Measurements from ENCODE around the gene MYO10.

The MYO10 gene

GRCh38 chr5:16780325-16780724 lies 155.8 kb downstream of the MYO10 start:
- no peak for TF ChIP-seq ZFX (IDR thresholded peaks at IDR 0.05)
- TF ChIP-seq CTCF (conservative IDR thresholded peaks at IDR 0.05) = no peak
- no peak overlapping the region for H3K27ac ChIP-seq

DNA sequence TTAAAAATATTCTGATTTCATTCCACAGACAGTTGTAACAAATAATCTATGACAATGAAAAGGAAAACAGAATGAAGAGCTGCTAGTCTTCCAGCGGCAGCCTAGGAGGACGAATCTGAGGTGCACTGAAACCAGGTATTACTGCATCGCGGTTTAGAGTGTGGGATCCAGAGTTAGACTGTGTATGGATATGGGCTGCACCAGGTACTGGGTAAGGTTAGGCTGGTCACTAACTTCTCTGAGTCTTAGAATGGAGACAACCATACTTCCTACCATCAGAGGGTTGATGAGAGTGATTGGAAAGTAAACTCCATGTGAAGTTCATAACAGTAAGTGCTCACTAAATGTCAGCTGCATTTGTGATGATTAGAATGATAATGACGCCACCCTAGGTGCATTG lies 158.7 kb downstream of the MYO10 start:
- no peak overlapping the region for H3K27ac ChIP-seq

GRCh38 chr5:16776611-16777251 lies 159.4 kb downstream of the MYO10 start:
- no peak overlapping the region for H3K27ac ChIP-seq
- TF ChIP-seq CTCF (conservative IDR thresholded peaks at IDR 0.05) (peak; percentile 94), ZFX (IDR thresholded peaks at IDR 0.05) (no peak)

More for the DNA sequence above, 158.7 kb downstream of the MYO10 start:
- TF ChIP-seq ZFX (IDR thresholded peaks at IDR 0.05) (no peak), CTCF (conservative IDR thresholded peaks at IDR 0.05) (no peak)

DNA sequence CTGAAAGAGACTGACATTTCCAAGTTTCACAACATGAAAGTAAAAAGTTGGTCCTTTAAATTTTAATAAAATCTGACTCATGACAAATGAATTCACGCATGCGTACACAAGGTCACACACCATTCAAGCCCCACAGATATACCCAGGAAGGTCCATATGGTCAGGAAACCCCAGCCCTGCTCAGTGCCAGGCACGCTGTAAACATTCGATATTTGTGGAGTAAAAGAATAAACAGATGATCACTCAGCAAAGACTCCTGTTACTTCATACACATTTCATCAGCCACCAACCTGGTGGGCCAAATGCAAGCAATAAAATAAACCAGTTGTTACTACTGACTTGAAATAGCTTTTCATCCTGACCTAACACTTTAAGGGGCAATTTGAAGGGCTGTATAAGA lies 161.3 kb downstream of the MYO10 start:
- no peak overlapping the region for H3K27ac ChIP-seq
- TF ChIP-seq ZFX (IDR thresholded peaks at IDR 0.05) = no peak
- TF ChIP-seq CTCF (conservative IDR thresholded peaks at IDR 0.05) = no peak

DNA sequence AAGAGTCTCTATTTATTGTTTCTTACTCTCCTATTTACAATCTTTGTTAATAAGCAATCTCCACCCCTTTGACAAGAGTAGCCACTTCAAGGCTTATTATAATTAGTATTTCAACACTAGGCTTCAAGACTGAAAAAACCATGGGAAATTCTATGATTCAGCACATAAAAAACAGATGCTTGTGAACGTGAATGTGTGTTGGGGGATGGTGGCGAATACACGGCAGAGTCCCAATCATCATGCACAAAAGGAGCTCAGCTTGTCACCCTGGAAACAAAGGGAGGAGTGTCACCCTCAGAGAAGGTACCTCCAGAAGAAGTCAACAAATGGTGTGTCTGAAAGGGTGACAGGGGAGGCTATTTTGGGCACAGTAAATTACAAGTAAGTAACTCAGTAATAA lies 162.1 kb downstream of the MYO10 start:
- no peak for TF ChIP-seq ZFX (IDR thresholded peaks at IDR 0.05)
- no peak for TF ChIP-seq CTCF (conservative IDR thresholded peaks at IDR 0.05)
- no peak overlapping the region for H3K27ac ChIP-seq

- no peak for TF ChIP-seq CTCF (conservative IDR thresholded peaks at IDR 0.05)
- TF ChIP-seq ZFX (IDR thresholded peaks at IDR 0.05) = no peak
- no peak overlapping the region for H3K27ac ChIP-seq
Observed at GRCh38 chr5:16772556-16772955, 163.5 kb downstream of the MYO10 start.

- TF ChIP-seq ZFX (IDR thresholded peaks at IDR 0.05) (no peak), CTCF (conservative IDR thresholded peaks at IDR 0.05) (no peak)
- H3K27ac ChIP-seq = no peak overlapping the region
Observed at GRCh38 chr5:16768184-16768583, 167.9 kb downstream of the MYO10 start.

All from C4-2B (cell line).